GM12878 (cell line): ENCODE results near the gene SAMD7. TPM values are rescaled to one million over a fixed set of nuclear protein-coding genes. Genes with fewer than 3 reads are reported as not detected.

Source experiments
- ATAC-seq: fragments of 200-7000 bp; cut with Tn5 transposase; 3 replicates; pipeline ENCODE4 v1.9.1; 2020; ENCODE audit warnings: mild to moderate bottlenecking, moderate library complexity
- BruUV-seq: library from RNA; stranded (reverse); fragments of 400-500 nt; replicated peaks from 2 replicates; lab custom pipeline; 2021; lab: Mats Ljungman, UMichigan
- CTCF ChIA-PET: fragments of 300-600 bp; sonication (Branson Sonifier 250); formaldehyde crosslinking; extraction: SDS; loops from one replicate; lab custom pipeline; 2021; ENCODE audit warnings: inconsistent platforms; lab: Yijun Ruan, JAX
- POLR2A ChIA-PET: fragments of 350-600 bp; formaldehyde crosslinking; extraction: SDS; loops from one replicate; lab custom pipeline; 2021; ENCODE audit warnings: inconsistent platforms; lab: Charles Lee
- RAD21 ChIA-PET: fragments of 300-600 bp; sonication (Branson Sonifier 250); formaldehyde crosslinking; loops from one replicate; lab custom pipeline; 2023; ENCODE audit warnings: antibody characterized with exemption; ENCODE audit not compliant: unreplicated experiment; lab: Charles Lee
- SMC1A ChIA-PET: fragments of 300-600 bp; sonication (Branson Sonifier 250); formaldehyde crosslinking; loops from one replicate; lab custom pipeline; 2023; ENCODE audit not compliant: unreplicated experiment, uncharacterized antibody; lab: Charles Lee
- DNase-seq: peaks from one replicate; pipeline ENCODE4 v3.0.0-alpha.2; 2011; ENCODE audit warnings: low read depth, low spot score
- FAIRE-seq: peaks from 3 replicates; lab custom pipeline; 2011; peaks lifted over from hg19 to GRCh38; lab: Jason Lieb, UNC
- H2AFZ ChIP-seq: 2 replicates; pipeline ENCODE4 v1.6.0; 2011; ENCODE audit warnings: low read depth, low read length, control low read depth; ENCODE audit not compliant: control insufficient read depth
- H3K27ac ChIP-seq: 2 replicates; pipeline ENCODE4 v1.5.1; 2011; ENCODE audit warnings: control low read depth; ENCODE audit not compliant: control insufficient read depth, insufficient read depth
- H3K27me3 ChIP-seq, 2 experiments: replicated peaks in 1 of 2; 2 replicates each; pipeline versions ENCODE4 v1.6.0 to v1.6.1; 2011; ENCODE audit warnings: low read length in 1 of 2; ENCODE audit not compliant: control insufficient read depth in 2 of 2, insufficient read depth in 2 of 2
- H3K36me3 ChIP-seq, 2 experiments: 2 replicates each; pipeline ENCODE4 v1.5.1; 2011; ENCODE audit warnings: low read length in 1 of 2; ENCODE audit not compliant: control insufficient read depth in 2 of 2, insufficient read depth in 2 of 2
- H3K4me1 ChIP-seq: 2 replicates; pipeline ENCODE4 v1.6.1; 2011; ENCODE audit warnings: mild to moderate bottlenecking, low read length, moderate library complexity, mixed read lengths; ENCODE audit not compliant: control insufficient read depth, insufficient read depth
- H3K4me2 ChIP-seq: 2 replicates; pipeline ENCODE4 v1.6.0; 2011; ENCODE audit warnings: control low read depth; ENCODE audit not compliant: control insufficient read depth, insufficient read depth
- H3K4me3 ChIP-seq: fragments of 200-600 bp; sonication (generic); 2 replicates; pipeline ENCODE4 v1.5.1; 2016
- H3K79me2 ChIP-seq: 2 replicates; pipeline ENCODE4 v1.6.0; 2011; ENCODE audit warnings: low read length; ENCODE audit not compliant: control insufficient read depth, insufficient read depth
- H3K9ac ChIP-seq: 2 replicates; pipeline ENCODE4 v1.8.0; 2011; ENCODE audit warnings: low read length, control low read depth, mixed read lengths; ENCODE audit not compliant: control insufficient read depth, insufficient read depth
- H3K9me3 ChIP-seq: replicated peaks from 3 replicates; pipeline ENCODE4 v1.5.1; 2011; ENCODE audit warnings: mild to moderate bottlenecking, low read length; ENCODE audit not compliant: control insufficient read depth, insufficient read depth
- H4K20me1 ChIP-seq: 2 replicates; pipeline ENCODE4 v1.6.0; 2011; ENCODE audit not compliant: control insufficient read depth, insufficient read depth
- BCL3 ChIP-seq: IDR thresholded peaks from 2 replicates; pipeline ENCODE4 v1.6.1; 2011; ENCODE audit warnings: borderline replicate concordance, low read depth, mild to moderate bottlenecking, moderate library complexity, low read length; ENCODE audit not compliant: insufficient read depth, poor library complexity, severe bottlenecking
- BHLHE40 ChIP-seq, 2 experiments: fragments of 450-650 bp in 1 of 2; IDR thresholded peaks; 2 replicates each; pipeline ENCODE4 v1.6.1; 2011 to 2017; ENCODE audit warnings: low read depth in 2 of 2, borderline replicate concordance in 1 of 2, improper control_type of control experiment in 1 of 2, low read length in 1 of 2, mild to moderate bottlenecking in 1 of 2
- CHD4 ChIP-seq: fragments of 200-600 bp; sonication (generic); IDR thresholded peaks from 2 replicates; pipeline ENCODE4 v1.6.1; 2016; ENCODE audit warnings: mild to moderate bottlenecking
- EED ChIP-seq: sonication (generic); IDR thresholded peaks from 2 replicates; pipeline ENCODE4 v1.6.1; 2016; ENCODE audit warnings: antibody characterized with exemption, low read depth
- EP300 ChIP-seq, 2 experiments: fragments of 150-350 bp in 1 of 2; IDR thresholded peaks; 2 replicates each; pipeline ENCODE4 v1.6.1; 2011 to 2012; ENCODE audit warnings: low read depth in 2 of 2, low read length in 2 of 2, borderline replicate concordance in 1 of 2, improper control_type of control experiment in 1 of 2, inconsistent platforms in 1 of 2; ENCODE audit not compliant: control insufficient read depth in 1 of 2
- WGBS: methylation state at CpG from one replicate; pipeline ENCODE4 v1.1.6; 2016; ENCODE audit warnings: low lambda C conversion rate; ENCODE audit not compliant: insufficient replicate concordance, insufficient coverage; ENCODE audit errors: missing lambda C conversion rate; 5-methylcytosine and 5-hydroxymethylcytosine counted together
- in situ Hi-C: fragments of 300-500 bp; cut with MboI; formaldehyde crosslinking; loops from 9 replicates; pipeline ENCODE4 v1.14.3; 2018; ENCODE audit warnings: mixed read lengths
- intact Hi-C: fragments of 100-400 bp; cut with micrococcal nuclease; formaldehyde crosslinking; loops from one replicate; pipeline ENCODE4 v1.14.2; 2022; ENCODE audit not compliant: unreplicated experiment
- polyA plus RNA-seq, 11 experiments: library from polyadenylated mRNA; depleted of rRNA in 4 of 11; unstranded in 6 of 11; stranded (reverse) in 5 of 11; fragments of >200 nt; fragmentation: Nextera tagmentation in 4 of 11; fragmentation: Illumina TruSeq in 1 of 11; extraction: Ambion mirVana in 4 of 11; extraction: Trizol in 1 of 11; gene quantifications; 1 replicate in 1 of 11; 2 replicates in 10 of 11; pipeline versions ENCODE4 v1.2.1 to v1.2.3, GENCODE V29; 2011 to 2016; ENCODE audit warnings: inconsistent platforms in 2 of 11, missing spikeins in 2 of 11, low read depth in 1 of 11
- total RNA-seq, 4 experiments: library from RNA; depleted of rRNA in 3 of 4; stranded (reverse); fragments of >200 nt in 3 of 4; fragmentation: Illumina TruSeq in 1 of 4; extraction: Trizol in 1 of 4; gene quantifications; 2 replicates each; pipeline versions ENCODE4 v1.2.1 to v1.2.3, GENCODE V29; 2013 to 2021

The SAMD7 gene
- total and polyA plus RNA-seq, 10 of the 15 experiments (the other 5 are each of a cell fraction or from before 2014, with no cell fraction given) = 0.03 to 0.11 (median 0.07) TPM; not detected in 3

GRCh38 chr3:169968224-169968885 is 57.0 kb downstream of the SAMD7 start:
- no TSS peak for BruUV-seq
- in situ Hi-C loops = no loop called here
- POLR2A ChIA-PET = interaction anchor here (0.7 to 5.8 kb wide), 11 partner anchors 9 to 1469 kb away, joined by 3 to 34 read pairs (median 6); no protein-coding TSS in a partner anchor

More at GRCh38 chr3:169968224-169968885, 57.0 kb downstream of the SAMD7 start:
- H3K9ac ChIP-seq = peak overlapping the region; percentile 57
- FAIRE-seq (no peak), DNase-seq (no peak), ATAC-seq (no peak)
- CTCF ChIA-PET = interaction anchor here (1.0 to 6.6 kb wide), 9 partner anchors 9 to 206 kb away, joined by 3 to 81 read pairs (median 12); no protein-coding TSS in a partner anchor
- intact Hi-C loops = loop anchor here (5.0 kb wide), 1 partner anchor 206 kb away; no protein-coding TSS in a partner anchor
- RAD21 ChIA-PET = interaction anchor here (0.5 to 8.3 kb wide), 11 partner anchors 14 to 479 kb away, joined by 3 to 123 read pairs (median 6); no protein-coding TSS in a partner anchor
- H3K4me2 ChIP-seq = peak overlapping the region; percentile 83
- H3K27me3 ChIP-seq = no peaks in the 10 kb centered on the region
- peaks cover 7% of the 10 kb centered on the region; the same call in 1 of the 2 replicates for H3K4me1 ChIP-seq
- no peaks in the 10 kb centered on the region; the same call in 1 of the 2 replicates for H4K20me1 ChIP-seq
- SMC1A ChIA-PET = interaction anchor here (1.0 to 9.1 kb wide), 19 partner anchors 9 to 212 kb away, joined by 3 to 174 read pairs (median 4); no protein-coding TSS in a partner anchor
- peak overlapping the region; percentile 91 for H3K27ac ChIP-seq
- H2AFZ ChIP-seq = no peak overlapping the region
- 88% methylated on average over 1 of the region's 2 CpGs for WGBS
- H3K9me3 ChIP-seq = no peaks in the 10 kb centered on the region; the same call in 2 of the 3 replicates
- TF ChIP-seq CHD4 = no peak
- TF ChIP-seq BCL3 = no peak
- no peak for TF ChIP-seq EED
- TF ChIP-seq EP300 (IDR thresholded peaks at IDR 0.05; ENCODE audit: borderline replicate concordance in 1 of 2, control insufficient read depth in 1 of 2, low read depth in 2 of 2, low read length in 2 of 2) = no peak
- no peak for TF ChIP-seq BHLHE40 (IDR thresholded peaks at IDR 0.05; ENCODE audit: borderline replicate concordance in 1 of 2, low read depth in 2 of 2, low read length in 1 of 2)
- H3K36me3 ChIP-seq = peaks cover 0 to 2% of the 10 kb centered on the region in 2 experiments; a peak in 1 of 4 replicates
- H3K79me2 ChIP-seq = peaks cover 81% of the 10 kb centered on the region
- peak overlapping the region; percentile 79 for H3K4me3 ChIP-seq
